Choroid plexus epithelial cell (primary cell): Measurements from ENCODE around the gene PRR5L.
A peak's percentile ranks its signal among the peaks of the same experiment; 100 is the strongest.

ENCODE experiments used
- DNase-seq: peaks from one replicate; pipeline ENCODE4 v3.0.0-alpha.2; 2010; ENCODE audit warnings: low read depth
- H3K4me3 ChIP-seq: 2 replicates; pipeline ENCODE4 v1.5.1; 2011; ENCODE audit warnings: low read depth, mild to moderate bottlenecking, control low read depth, low read length, moderate library complexity
- TF ChIP-seq, protein P1 (sequence below): conservative IDR thresholded peaks from 2 replicates; pipeline ENCODE4 v1.5.1; 2011; ENCODE audit warnings: low read depth, mild to moderate bottlenecking, control low read depth, inconsistent platforms, low read length, moderate library complexity

Gene PRR5L

DNA sequence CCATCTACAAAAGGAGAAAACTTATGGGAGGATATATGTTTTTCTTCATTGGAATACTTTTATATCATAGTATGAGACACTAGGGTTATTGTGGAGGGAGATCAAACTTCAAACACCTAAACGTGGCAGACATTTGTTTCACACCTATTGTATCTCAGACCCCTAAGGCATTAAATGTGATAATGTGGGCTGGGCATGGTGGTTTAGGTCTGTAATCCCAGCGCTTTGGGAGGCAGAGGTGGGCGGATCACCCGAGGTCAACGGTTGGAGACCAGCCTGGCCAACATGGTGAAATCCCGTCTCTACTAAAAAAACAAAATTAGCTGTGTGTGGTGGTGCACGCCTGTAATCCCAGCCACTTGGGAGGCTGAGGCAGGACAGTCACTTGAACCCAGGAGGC lies 75.5 kb downstream of the PRR5L start:
- TF ChIP-seq, protein P1, sequence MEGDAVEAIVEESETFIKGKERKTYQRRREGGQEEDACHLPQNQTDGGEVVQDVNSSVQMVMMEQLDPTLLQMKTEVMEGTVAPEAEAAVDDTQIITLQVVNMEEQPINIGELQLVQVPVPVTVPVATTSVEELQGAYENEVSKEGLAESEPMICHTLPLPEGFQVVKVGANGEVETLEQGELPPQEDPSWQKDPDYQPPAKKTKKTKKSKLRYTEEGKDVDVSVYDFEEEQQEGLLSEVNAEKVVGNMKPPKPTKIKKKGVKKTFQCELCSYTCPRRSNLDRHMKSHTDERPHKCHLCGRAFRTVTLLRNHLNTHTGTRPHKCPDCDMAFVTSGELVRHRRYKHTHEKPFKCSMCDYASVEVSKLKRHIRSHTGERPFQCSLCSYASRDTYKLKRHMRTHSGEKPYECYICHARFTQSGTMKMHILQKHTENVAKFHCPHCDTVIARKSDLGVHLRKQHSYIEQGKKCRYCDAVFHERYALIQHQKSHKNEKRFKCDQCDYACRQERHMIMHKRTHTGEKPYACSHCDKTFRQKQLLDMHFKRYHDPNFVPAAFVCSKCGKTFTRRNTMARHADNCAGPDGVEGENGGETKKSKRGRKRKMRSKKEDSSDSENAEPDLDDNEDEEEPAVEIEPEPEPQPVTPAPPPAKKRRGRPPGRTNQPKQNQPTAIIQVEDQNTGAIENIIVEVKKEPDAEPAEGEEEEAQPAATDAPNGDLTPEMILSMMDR: no peak
- H3K4me3 ChIP-seq: no peak overlapping the region

DNA sequence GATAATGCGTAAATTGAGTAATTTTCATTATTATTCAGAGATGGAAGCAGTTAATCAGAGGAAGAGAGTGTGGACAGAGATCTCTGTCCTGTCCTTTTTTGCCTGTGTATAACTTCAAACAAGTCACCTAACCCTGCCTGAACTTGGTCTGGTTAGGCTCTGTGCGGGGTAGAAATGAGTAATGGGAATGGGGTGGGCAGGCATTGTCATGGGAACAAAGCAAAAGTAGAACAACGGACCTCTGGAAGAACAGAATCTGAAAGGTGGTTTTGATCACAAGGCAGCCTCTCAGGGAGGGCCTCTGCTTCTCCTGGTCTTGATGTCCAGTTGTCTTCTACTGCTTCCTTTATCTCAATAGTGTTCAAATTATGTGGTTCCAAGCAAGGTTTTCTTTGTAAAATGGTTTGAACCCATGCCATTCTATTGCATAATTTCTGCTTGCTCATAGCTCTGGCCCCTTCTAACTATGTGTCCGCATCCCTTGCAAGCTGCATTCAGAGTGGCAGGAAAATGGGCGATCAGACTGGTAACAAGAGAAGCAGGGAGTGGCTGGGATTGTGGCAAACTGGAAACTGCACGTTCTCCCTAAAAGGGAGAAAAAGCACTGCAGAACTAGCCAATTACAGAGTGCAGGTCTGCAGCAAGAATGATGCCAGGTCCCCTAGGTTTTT lies 76.1 kb downstream of the PRR5L start:
- H3K4me3 ChIP-seq: no peak overlapping the region
- peak; percentile 86 for DNase-seq
- TF ChIP-seq, protein P1: no peak

More for the DNA sequence above, 75.5 kb downstream of the PRR5L start:
- no peak for DNase-seq

DNA sequence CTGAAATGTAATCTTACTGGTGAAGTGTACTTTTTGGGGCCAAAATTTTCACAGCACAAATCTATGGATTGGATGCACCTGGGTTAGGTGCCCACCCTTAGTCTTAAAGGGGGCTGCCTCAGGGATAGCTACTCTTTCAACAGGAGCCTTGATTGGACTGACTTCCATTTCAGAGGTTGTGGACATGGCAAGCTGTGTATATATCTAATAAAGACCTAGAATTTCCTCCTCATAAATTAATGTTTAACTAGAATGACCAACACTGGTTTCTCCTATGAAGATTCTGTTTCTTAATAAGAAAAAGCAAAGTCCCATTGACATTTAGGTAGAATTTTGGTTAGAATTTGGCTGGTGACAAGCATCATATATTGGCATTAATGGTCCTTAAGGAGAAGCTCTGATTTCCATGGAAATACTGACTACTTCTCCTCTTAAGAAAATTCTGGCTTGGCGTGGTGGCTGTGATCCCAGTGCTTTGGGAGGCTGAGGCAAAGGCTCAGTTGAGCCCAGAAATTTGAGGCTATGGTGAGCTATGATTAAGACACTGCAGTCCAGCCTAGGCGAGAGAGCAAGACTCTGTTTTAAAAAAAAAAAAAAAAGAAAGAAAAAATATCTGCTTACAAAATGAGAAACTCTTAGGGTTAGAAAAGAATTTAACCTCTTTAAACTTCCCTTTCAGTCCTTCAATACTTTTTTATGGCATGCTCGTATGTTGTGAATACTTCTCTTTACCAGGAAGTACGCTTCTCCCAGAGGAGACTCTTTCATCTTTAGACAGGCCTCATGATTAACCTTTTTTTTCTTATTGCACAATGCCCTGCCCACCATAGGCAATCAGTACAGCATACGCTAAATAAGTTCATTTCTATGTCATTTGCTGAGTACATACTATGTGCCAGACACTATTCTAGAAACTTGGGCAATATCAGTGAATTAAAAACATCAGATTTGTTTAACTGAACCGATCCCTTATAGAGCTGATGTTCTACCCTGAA lies 77.2 kb downstream of the PRR5L start:
- TF ChIP-seq, protein P1: no peak
- DNase-seq: peak; percentile 72
- no peak overlapping the region for H3K4me3 ChIP-seq

DNA sequence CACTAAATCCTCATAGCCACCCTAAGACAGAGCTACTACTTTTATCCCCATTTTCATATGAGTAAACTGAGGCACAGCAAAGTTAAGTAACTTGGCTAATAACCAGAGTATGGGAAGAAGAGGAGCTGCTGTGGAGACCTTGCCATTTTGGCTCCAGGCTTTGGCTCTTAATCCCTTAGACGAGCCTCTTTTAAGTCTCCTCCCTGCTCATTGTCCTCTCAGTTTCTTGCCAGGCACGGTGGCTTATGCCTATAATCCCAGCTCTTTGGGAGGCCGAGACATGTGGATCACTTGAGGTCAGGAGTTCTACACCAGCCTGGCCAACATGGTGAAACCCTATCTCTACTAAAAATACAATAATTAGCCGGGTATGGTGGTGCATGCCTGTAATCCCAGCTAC lies 78.6 kb downstream of the PRR5L start:
- TF ChIP-seq, protein P1: no peak
- no peak overlapping the region for H3K4me3 ChIP-seq
- DNase-seq: no peak

DNA sequence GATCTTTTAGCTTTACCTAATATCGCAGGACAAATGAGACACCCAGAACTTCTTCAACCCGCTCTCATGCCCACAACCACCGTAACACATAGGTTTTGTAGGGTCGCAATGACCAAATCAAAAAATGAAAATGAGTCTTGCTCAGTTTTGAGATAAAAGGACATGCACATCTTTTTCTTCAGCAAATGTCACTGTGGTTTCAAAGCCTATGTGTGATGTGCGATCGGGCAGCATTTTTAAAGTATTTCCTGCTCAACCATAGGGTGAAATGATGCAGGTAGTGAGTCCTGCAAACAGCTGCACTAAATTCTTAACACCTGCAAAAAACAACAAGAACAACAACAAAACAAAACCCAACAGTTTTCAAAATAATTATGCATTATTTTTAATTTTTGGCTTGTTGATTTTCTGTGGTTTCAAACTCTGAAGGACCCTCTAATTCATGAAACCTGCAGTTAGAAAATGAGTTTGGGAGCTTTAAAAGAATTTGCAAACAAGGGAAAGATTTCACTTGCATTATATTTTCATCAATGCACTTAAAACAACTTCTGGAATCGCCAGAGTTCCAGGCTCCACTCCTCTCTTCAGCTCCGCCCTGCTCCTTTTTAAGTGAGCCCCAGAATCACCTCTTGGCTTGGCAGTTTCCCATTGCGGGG lies 79.4 kb downstream of the PRR5L start:
- TF ChIP-seq, protein P1: no peak
- H3K4me3 ChIP-seq: peak overlapping the region; percentile 88
- DNase-seq: no peak

DNA sequence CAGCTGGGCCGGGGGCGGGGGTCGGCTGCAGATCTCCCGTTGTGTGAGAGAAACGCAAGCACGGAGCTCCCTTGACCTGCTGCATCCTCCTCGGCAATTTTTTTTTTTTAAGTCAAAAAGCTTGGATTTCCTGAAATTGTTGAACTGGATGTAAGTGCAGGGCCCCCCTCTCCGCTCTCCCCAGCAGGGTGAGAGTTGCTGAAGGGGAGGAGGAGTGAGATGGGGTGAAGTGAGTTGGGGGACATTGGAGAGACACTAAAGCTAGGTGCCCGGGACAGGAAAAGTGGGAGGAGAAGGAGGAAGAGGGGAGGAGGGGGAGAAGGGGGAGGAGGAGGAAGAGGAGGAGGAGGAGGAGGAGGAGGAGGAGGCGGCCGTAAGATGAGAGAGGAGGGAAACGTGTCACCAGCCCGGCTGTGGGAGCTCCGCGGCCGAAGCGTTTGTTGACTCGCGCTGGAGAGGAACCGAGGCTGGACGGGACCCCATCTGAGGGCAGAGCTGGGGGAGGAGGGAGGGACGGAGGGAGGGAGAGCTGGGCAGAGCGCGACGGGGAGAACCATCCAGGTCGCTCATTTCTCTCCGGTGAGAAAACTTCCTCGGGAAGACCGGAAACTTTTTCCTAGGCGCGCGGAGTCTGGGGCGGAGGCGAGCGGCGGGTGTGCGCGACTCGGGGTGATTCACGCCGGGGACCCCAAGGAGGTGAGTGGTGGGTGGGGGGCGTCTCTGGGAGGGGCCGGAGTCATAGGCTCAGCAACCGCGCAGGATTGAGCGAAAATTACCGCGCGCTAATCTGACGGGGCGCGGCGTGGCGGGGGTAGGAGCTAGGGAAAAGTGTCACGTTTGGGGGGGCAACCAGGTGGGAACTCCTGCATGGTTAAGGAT lies 80.2 kb downstream of the PRR5L start:
- peak overlapping the region; percentile 88 for H3K4me3 ChIP-seq
- DNase-seq: peak; percentile 60
- TF ChIP-seq, protein P1: no peak
